Hematopoietic multipotent progenitor cell (in vitro differentiated cells): ENCODE results near the gene SMC1A. TPM values are rescaled to one million over a fixed set of nuclear protein-coding genes. Genes with fewer than 3 reads are reported as not detected.
A peak's percentile ranks its signal among the peaks of the same experiment; 100 is the strongest.
"Not testable (repeated sequence)": the region's sequence is repeated elsewhere in the genome, so short reads cannot be mapped to it uniquely, and the experiment has no call there.

Experiments
- DNase-seq, 3 donors: peaks; one replicate each; pipeline ENCODE4 v3.0.0-alpha.2; 2011 to 2015; ENCODE audit warnings: low read depth in 2 of 3, low spot score in 2 of 3
- total RNA-seq: library from RNA; depleted of rRNA; stranded (reverse); fragments of >200 nt; gene quantifications from one replicate; pipeline ENCODE4 v1.2.3, GENCODE V29; 2012

The SMC1A gene
- total RNA-seq, 1 donor = 18.0 TPM

- no peak for DNase-seq
Measured at GRCh38 chrX:53429755-53430154, 7.3 kb upstream of the SMC1A start.

- no peak for DNase-seq
Measured at GRCh38 chrX:53422861-53423306, 430 bp upstream of the SMC1A start, which contains the start of gene RIBC1. TSS of gene RIBC1 (plus strand) at chrX:53422873. CDS start at chrX:53426277, 3,404 bp downstream.

GRCh38 chrX:53421772-53422085, 725 bp downstream of the SMC1A start:
- DNase-seq = peak in 2 of 3 donors; percentile 46 to 71

- DNase-seq = no peak
Measured at GRCh38 chrX:53421125-53421524, 1.3 kb downstream of the SMC1A start.

- not testable (repeated sequence) for DNase-seq
Measured at GRCh38 chrX:53420351-53420750, 2.1 kb downstream of the SMC1A start.

GRCh38 chrX:53412446-53412845, 10.0 kb downstream of the SMC1A start:
- peak in 1 of 3 donors; percentile 39 for DNase-seq

- no peak for DNase-seq
Measured at GRCh38 chrX:53403535-53403934, 18.9 kb downstream of the SMC1A start.

GRCh38 chrX:53398216-53398615, 24.2 kb downstream of the SMC1A start:
- DNase-seq = no peak

GRCh38 chrX:53395605-53396298, 26.7 kb downstream of the SMC1A start:
- no peak for DNase-seq

GRCh38 chrX:53383376-53384076, 38.9 kb downstream of the SMC1A start:
- no peak for DNase-seq

- no peak for DNase-seq
Measured at GRCh38 chrX:53379747-53380146, 42.7 kb downstream of the SMC1A start.

- no peak for DNase-seq
Measured at GRCh38 chrX:53379008-53379710, 43.3 kb downstream of the SMC1A start.

GRCh38 chrX:53377464-53377863, 45.0 kb downstream of the SMC1A start:
- DNase-seq = no peak

- no peak for DNase-seq
Measured at GRCh38 chrX:53376888-53377287, 45.6 kb downstream of the SMC1A start.

- DNase-seq = no peak
Measured at GRCh38 chrX:53374923-53375322, 47.5 kb downstream of the SMC1A start.

GRCh38 chrX:53374222-53374820, 48.1 kb downstream of the SMC1A start:
- peak in 1 of 3 donors; percentile 6 for DNase-seq

GRCh38 chrX:53373307-53373706, 49.1 kb downstream of the SMC1A start:
- DNase-seq = no peak

GRCh38 chrX:53366454-53366853, 56.0 kb downstream of the SMC1A start:
- not testable (repeated sequence) for DNase-seq

GRCh38 chrX:53362449-53362848, 60.0 kb downstream of the SMC1A start:
- peak in 1 of 3 donors; percentile 24 for DNase-seq

GRCh38 chrX:53357799-53358530, 64.5 kb downstream of the SMC1A start:
- DNase-seq = peak in 1 of 3 donors; percentile 21
